HepG2 (cell line): ENCODE measurements around the gene HIGD1A. TPM values are rescaled to one million over a fixed set of nuclear protein-coding genes. Genes with fewer than 3 reads are reported as not detected.

ENCODE experiments used
- LCORL ChIP-seq, 2 experiments: fragments of 450-650 bp in 1 of 2; sonication (generic) in 1 of 2; formaldehyde crosslinking in 1 of 2; IDR thresholded peaks; 2 replicates each; pipeline versions ENCODE4 v1.5.0 to v1.6.1; 2017 to 2020; ENCODE audit warnings: antibody characterized with exemption in 1 of 2, missing genetic modification reagents in 1 of 2
- RAD21 ChIP-seq: fragments of 450-650 bp; formaldehyde crosslinking; IDR thresholded peaks from 2 replicates; pipeline ENCODE4 v1.5.0; 2020; ENCODE audit warnings: mild to moderate bottlenecking
- SMC3 ChIP-seq: IDR thresholded peaks from 2 replicates; pipeline ENCODE4 v1.6.1; 2011; ENCODE audit warnings: low read length, improper control_type of control experiment
- SRF ChIP-seq: IDR thresholded peaks from 2 replicates; pipeline ENCODE4 v1.6.1; 2011; ENCODE audit warnings: mild to moderate bottlenecking, low read depth, low read length, moderate library complexity
- STAG1 ChIP-seq: sonication (generic); formaldehyde crosslinking; IDR thresholded peaks from 2 replicates; pipeline ENCODE4 v1.4.0; 2020; ENCODE audit warnings: missing genetic modification reagents
- TCF12 ChIP-seq, 2 experiments: fragments of 450-650 bp in 1 of 2; sonication (generic) in 1 of 2; formaldehyde crosslinking in 1 of 2; IDR thresholded peaks; 2 replicates each; pipeline versions ENCODE4 v1.6.1 to v1.8.0; 2017 to 2022; ENCODE audit warnings: antibody characterized with exemption in 1 of 2, mild to moderate bottlenecking in 1 of 2, missing genetic modification reagents in 1 of 2, moderate library complexity in 1 of 2
- ZFP82 ChIP-seq: sonication (generic); formaldehyde crosslinking; IDR thresholded peaks from 2 replicates; pipeline ENCODE4 v1.5.1; 2020; ENCODE audit warnings: mild to moderate bottlenecking, missing genetic modification reagents, borderline replicate concordance
- ZNF557 ChIP-seq: sonication (generic); formaldehyde crosslinking; IDR thresholded peaks from 2 replicates; pipeline ENCODE4 v1.4.0; 2020; ENCODE audit warnings: missing genetic modification reagents
- polyA plus RNA-seq, 8 experiments: library from polyadenylated mRNA; depleted of rRNA in 3 of 8; stranded (reverse) in 7 of 8; unstranded in 1 of 8; fragments of >200 nt; fragmentation: Illumina TruSeq in 4 of 8; extraction: Trizol in 4 of 8; gene quantifications; 2 replicates each; pipeline versions ENCODE4 v1.2.1 to v1.2.3, GENCODE V29; 2011 to 2016; ENCODE audit warnings: low read depth in 4 of 8, missing spikeins in 1 of 8, mixed read lengths in 1 of 8; ENCODE audit not compliant: insufficient read depth in 1 of 8
- total RNA-seq, 5 experiments: library from RNA; depleted of rRNA; stranded (reverse); fragments of >200 nt; fragmentation: Illumina TruSeq; extraction: Trizol; gene quantifications; 2 replicates each; pipeline ENCODE4 v1.2.3, GENCODE V29; 2016; ENCODE audit warnings: low read depth in 1 of 5
- TF ChIP-seq, protein P1 (sequence below): IDR thresholded peaks from 2 replicates; pipeline ENCODE4 v1.6.1; 2012; ENCODE audit warnings: low read depth, low read length, improper control_type of control experiment
- TF ChIP-seq, protein P2 (sequence below): sonication (generic); formaldehyde crosslinking; IDR thresholded peaks from 2 replicates; pipeline ENCODE4 v1.4.0; 2020; ENCODE audit warnings: low read depth, mild to moderate bottlenecking, missing genetic modification reagents
- TF ChIP-seq, protein P3 (sequence below): sonication (generic); formaldehyde crosslinking; IDR thresholded peaks from 2 replicates; pipeline ENCODE4 v1.5.0; 2020; ENCODE audit warnings: mild to moderate bottlenecking, missing genetic modification reagents, moderate library complexity
- TF ChIP-seq, protein P4 (sequence below), 2 experiments: sonication (generic) in 1 of 2; formaldehyde crosslinking in 1 of 2; IDR thresholded peaks; 2 replicates each; pipeline versions ENCODE4 v1.4.0 to v1.6.1; 2018 to 2020; ENCODE audit warnings: missing genetic modification reagents in 2 of 2, borderline replicate concordance in 1 of 2, low read depth in 1 of 2, mild to moderate bottlenecking in 1 of 2, missing biosample characterization in 1 of 2
- TF ChIP-seq, protein P5 (sequence below): sonication (generic); formaldehyde crosslinking; IDR thresholded peaks from 2 replicates; pipeline ENCODE4 v1.8.1; 2022; ENCODE audit warnings: mild to moderate bottlenecking, missing genetic modification reagents
- TF ChIP-seq, protein P6 (sequence below): sonication (generic); formaldehyde crosslinking; IDR thresholded peaks from 2 replicates; pipeline ENCODE4 v1.5.0; 2020; ENCODE audit warnings: mild to moderate bottlenecking, missing genetic modification reagents, borderline replicate concordance

HIGD1A gene
- total and polyA plus RNA-seq, 2 of the 13 experiments (the other 11 are each of a cell fraction or from before 2014, with no cell fraction given), result 222 to 253 TPM

DNA sequence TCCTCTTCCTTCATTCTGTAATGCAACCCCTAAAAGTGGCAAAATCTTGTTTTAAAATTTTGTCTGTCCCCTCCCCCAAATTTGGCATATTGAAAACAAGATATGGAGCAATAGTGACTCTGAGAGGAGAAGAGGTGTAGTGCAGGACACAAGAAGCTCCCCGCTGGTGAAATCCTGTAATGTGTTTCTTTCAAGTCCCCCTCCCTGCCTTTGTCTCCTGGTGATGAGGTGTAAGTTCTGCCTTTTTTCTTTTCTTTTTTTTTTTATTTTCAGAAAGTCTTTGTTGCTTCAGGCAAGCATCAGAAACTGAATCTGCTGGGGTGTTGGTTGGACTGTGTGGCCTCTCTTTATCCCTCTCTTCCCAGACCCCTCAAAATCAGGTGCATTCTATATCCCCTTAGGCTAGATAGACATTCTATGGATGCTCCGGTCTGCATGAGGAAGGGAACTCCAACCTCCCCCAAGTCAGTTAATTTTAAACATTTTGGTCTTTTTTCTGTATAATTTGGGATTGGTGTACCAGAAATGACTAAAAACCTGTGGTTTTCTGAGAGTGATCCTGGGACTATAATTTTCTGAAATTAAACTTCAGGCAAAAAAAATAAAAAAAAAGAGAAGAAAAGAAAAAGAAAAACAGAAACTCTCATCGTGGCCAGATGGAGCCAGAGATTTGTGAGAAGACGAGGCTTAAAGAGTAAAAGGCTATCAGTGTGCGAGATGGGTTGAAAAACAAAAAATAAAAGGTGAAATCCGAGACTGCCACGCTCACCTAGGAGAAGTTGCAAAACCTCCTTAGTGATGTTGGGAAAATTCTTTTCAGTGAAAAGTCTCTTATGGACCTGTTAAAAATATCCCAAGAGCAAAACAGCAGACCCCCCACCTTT is 26.4 kb upstream of the HIGD1A start (continued):
- TF ChIP-seq, protein P1, sequence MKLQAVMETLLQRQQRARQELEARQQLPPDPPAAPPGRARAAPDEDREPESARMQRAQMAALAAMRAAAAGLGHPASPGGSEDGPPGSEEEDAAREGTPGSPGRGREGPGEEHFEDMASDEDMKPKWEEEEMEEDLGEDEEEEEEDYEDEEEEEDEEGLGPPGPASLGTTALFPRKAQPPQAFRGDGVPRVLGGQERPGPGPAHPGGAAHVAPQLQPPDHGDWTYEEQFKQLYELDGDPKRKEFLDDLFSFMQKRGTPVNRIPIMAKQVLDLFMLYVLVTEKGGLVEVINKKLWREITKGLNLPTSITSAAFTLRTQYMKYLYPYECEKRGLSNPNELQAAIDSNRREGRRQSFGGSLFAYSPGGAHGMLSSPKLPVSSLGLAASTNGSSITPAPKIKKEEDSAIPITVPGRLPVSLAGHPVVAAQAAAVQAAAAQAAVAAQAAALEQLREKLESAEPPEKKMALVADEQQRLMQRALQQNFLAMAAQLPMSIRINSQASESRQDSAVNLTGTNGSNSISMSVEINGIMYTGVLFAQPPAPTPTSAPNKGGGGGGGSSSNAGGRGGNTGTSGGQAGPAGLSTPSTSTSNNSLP, result peak; percentile 11; the same call in 1 of the 2 replicates
- TF ChIP-seq, protein P2, sequence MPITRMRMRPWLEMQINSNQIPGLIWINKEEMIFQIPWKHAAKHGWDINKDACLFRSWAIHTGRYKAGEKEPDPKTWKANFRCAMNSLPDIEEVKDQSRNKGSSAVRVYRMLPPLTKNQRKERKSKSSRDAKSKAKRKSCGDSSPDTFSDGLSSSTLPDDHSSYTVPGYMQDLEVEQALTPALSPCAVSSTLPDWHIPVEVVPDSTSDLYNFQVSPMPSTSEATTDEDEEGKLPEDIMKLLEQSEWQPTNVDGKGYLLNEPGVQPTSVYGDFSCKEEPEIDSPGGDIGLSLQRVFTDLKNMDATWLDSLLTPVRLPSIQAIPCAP (CRISPR knock-in tag), result no peak
- TF ChIP-seq, protein P3, sequence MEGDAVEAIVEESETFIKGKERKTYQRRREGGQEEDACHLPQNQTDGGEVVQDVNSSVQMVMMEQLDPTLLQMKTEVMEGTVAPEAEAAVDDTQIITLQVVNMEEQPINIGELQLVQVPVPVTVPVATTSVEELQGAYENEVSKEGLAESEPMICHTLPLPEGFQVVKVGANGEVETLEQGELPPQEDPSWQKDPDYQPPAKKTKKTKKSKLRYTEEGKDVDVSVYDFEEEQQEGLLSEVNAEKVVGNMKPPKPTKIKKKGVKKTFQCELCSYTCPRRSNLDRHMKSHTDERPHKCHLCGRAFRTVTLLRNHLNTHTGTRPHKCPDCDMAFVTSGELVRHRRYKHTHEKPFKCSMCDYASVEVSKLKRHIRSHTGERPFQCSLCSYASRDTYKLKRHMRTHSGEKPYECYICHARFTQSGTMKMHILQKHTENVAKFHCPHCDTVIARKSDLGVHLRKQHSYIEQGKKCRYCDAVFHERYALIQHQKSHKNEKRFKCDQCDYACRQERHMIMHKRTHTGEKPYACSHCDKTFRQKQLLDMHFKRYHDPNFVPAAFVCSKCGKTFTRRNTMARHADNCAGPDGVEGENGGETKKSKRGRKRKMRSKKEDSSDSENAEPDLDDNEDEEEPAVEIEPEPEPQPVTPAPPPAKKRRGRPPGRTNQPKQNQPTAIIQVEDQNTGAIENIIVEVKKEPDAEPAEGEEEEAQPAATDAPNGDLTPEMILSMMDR, result peak; percentile 84
- TF ChIP-seq, protein P4, sequence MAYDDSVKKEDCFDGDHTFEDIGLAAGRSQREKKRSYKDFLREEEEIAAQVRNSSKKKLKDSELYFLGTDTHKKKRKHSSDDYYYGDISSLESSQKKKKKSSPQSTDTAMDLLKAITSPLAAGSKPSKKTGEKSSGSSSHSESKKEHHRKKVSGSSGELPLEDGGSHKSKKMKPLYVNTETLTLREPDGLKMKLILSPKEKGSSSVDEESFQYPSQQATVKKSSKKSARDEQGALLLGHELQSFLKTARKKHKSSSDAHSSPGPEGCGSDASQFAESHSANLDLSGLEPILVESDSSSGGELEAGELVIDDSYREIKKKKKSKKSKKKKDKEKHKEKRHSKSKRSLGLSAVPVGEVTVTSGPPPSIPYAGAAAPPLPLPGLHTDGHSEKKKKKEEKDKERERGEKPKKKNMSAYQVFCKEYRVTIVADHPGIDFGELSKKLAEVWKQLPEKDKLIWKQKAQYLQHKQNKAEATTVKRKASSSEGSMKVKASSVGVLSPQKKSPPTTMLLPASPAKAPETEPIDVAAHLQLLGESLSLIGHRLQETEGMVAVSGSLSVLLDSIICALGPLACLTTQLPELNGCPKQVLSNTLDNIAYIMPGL (CRISPR knock-in tag; IDR thresholded peaks at IDR 0.05; ENCODE audit: borderline replicate concordance in 1 of 2, low read depth in 1 of 2), result 0 out of 4 replicates have a peak, but pooled peaks of 1 of the 2 experiments have one; percentile 22
- TF ChIP-seq SRF (0 out of 2 replicates have a peak, but pooled peaks have one; percentile 49), ZFP82 (CRISPR knock-in tag) (0 out of 2 replicates have a peak, but pooled peaks have one; percentile 16), ZNF557 (no peak), SMC3 (peak; percentile 96), TCF12 (IDR thresholded peaks at IDR 0.05) (no peak), TCF12 (CRISPR knock-in tag; IDR thresholded peaks at IDR 0.05) (0 out of 2 replicates have a peak, but pooled peaks have one; percentile 6), RAD21 (CRISPR knock-in tag) (peak; percentile 84), STAG1 (CRISPR knock-in tag) (peak; percentile 88), LCORL (IDR thresholded peaks at IDR 0.05) (peak; percentile 92), LCORL (CRISPR knock-in tag; IDR thresholded peaks at IDR 0.05) (no peak)
- TF ChIP-seq, protein P5, sequence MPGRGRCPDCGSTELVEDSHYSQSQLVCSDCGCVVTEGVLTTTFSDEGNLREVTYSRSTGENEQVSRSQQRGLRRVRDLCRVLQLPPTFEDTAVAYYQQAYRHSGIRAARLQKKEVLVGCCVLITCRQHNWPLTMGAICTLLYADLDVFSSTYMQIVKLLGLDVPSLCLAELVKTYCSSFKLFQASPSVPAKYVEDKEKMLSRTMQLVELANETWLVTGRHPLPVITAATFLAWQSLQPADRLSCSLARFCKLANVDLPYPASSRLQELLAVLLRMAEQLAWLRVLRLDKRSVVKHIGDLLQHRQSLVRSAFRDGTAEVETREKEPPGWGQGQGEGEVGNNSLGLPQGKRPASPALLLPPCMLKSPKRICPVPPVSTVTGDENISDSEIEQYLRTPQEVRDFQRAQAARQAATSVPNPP, result 0 out of 2 replicates have a peak, but pooled peaks have one; percentile 37
- TF ChIP-seq, protein P6, sequence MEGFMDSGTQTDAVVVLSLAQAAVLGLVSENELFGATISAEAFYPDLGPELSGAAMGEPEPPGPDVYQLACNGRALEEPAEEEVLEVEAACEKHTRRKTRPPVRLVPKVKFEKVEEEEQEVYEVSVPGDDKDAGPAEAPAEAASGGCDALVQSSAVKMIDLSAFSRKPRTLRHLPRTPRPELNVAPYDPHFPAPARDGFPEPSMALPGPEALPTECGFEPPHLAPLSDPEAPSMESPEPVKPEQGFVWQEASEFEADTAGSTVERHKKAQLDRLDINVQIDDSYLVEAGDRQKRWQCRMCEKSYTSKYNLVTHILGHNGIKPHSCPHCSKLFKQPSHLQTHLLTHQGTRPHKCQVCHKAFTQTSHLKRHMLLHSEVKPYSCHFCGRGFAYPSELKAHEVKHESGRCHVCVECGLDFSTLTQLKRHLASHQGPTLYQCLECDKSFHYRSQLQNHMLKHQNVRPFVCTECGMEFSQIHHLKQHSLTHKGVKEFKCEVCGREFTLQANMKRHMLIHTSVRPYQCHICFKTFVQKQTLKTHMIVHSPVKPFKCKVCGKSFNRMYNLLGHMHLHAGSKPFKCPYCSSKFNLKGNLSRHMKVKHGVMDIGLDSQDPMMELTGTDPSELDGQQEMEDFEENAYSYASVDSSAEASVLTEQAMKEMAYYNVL, result 0 out of 2 replicates have a peak, but pooled peaks have one; percentile 41
